DMS153 (cell line): ENCODE results near the gene NINJ1.

ENCODE experiments used
- DNase-seq: peaks from one replicate; lab custom pipeline; 2025; lab: John Stamatoyannopoulos, UW

NINJ1 gene

DNA sequence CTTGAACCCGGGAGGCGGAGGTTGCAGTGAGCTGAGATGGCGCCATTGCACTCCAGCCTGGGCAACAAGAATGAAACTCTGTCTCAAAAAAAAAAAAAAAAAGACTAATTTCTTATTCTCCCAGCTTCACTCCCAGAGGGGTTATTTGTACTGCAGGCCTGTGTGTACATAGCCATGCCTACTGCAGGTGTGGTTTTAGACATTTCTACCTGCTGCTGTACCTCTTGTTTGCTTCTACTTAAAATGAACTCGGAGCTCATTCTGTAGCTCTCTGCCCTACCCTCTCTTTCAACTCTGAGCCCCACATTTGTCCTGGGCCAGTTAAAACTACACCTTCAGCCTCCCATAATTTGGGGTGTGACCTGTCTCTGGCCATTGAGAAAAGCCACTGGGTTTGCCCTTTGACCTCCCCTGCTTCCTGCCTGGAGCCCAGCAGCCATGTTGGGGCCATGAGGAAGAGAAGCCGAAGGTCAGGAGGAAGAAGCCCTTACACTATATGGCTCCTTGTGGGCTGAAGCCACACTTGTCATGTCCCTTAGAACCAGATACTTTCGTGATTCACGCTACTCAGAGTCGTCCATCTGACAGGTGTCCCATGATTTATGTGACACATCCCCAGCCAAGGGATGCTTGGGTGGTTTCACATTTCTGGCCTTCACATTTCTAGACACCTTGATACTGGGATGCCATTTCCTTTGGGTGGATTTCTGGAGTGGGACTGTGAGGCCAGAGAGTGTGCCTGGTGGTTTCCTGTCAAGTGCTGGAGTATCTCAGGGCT lies 47.4 kb downstream of the NINJ1 start:
- no peak for DNase-seq

DNA sequence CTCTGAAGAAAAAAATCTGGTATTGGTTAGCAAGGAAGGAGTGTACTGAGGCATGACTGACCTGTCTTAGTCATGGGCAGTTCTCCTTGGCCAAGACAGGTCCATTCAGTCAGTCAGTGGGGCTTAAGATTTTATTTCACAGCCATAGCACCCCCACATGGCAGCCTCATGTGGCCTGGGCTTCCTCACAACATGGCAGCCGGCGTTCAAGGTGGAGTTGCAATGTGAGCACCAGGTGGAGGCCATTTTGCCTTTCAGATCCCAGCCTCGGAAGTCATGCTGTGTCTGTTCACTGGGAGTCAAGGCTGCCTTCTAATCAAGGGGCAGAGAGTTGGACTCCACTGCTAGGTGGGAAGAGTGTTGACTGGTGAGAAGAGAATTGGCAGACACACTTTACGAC lies 48.4 kb downstream of the NINJ1 start:
- DNase-seq = no peak

DNA sequence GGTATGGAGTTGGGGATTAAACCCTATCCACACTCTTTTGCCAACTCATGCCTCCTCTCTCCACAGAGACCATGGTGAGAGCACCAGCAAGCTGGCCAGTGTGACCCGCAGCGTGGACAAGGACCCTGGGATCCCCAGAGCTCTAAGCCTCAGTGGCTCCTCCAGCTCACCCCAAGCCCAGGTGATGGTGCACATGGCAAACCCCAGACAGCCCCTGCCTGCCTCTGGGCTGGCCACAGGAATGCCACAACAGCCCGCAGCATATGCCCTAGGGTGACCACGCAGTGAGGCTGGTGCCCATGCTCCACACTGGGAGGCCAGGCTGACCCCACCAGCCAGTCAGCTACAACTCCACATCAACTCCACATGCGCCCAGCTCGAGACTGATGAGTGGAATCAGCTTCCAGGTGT lies 49.6 kb downstream of the NINJ1 start:
- no peak for DNase-seq

DNA sequence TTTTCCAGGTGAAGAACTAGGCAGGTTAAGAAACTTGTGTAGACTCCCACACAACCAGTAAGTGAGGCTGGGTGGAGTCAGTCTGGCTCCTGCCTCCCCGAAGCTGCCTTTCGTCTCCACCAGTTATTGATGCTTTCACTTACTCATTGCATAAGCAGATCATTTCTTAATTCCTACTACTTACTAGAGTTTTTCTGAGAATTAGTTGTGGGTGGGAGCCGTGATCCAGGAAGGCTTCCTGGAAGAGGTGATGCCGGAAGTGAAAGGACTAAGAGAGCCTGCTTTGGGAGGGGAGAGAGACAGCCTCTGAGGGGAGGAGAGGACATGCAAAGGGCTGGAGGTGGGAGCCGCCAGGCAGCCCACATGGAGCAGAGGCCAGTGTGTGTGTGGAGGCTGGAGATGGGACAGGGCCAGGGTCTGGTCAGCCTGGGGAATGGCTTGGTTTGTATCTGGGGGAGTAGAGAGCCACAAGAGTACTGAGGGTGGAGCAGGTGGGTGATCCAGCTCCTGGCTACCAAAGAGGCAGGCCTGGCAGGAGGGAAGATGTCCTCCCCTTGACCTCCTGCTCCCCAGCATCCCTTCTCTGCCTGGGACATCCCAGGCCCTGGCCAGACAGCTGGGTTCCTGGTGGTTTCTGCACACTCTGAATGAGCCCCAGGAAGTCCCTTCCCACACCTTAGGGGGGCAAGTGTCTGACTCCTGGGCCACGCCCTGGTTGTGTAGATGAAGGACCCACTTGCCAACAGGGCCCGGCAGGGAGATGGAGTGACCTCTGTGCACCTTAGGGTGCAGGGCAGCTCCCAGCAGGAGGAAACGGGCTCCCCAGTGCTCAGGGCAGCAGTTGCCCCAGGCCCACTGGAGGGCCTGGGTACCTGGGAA lies 50.2 kb downstream of the NINJ1 start:
- DNase-seq = no peak

DNA sequence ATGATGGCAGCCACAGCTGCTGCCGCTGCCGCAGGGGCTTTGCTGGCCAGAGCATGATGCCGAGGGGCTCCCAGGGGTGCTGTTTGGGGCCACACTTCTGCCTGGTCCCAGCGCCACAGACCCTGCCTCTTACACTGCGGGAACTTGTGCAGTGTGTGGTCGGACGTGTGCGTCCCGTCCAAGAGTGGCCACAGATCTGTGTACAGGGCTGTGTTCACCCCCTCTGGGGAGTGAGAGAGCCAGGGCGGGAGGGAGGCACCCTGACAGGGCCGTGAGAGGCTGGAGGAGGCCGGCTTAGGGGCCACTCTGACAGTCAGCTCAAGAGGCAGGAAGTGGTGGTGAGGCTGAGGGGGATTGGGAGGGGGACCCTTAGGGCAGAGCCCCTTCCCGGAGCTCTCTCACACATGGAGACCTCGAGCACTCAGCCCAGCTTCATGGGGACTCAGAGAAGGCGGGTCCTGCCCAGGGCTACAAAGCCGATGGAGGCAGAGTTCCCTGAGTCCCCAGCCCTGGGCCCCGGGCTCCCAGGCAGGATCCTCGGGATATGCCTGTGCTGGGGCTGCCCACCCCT lies 51.1 kb downstream of the NINJ1 start:
- DNase-seq = no peak

DNA sequence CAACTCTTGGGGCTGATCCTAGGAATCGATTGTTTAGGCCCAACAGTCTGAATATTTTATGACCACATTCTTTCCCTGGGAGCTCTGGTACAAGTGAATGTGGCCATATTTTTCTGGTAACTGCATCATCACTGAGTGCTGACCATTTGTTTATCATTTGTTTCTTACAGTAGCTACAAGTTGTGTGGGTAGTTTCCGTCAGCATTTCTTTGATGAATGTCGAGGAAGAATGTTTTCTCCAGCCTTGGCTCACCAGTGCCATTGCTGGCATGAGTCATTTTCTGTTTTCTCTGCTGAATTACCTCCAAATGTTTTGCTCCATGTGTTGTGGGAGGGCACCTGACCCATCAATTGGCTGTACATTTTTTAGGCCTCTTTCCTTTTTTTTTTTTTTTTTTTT lies 52.1 kb downstream of the NINJ1 start:
- DNase-seq = no peak

DNA sequence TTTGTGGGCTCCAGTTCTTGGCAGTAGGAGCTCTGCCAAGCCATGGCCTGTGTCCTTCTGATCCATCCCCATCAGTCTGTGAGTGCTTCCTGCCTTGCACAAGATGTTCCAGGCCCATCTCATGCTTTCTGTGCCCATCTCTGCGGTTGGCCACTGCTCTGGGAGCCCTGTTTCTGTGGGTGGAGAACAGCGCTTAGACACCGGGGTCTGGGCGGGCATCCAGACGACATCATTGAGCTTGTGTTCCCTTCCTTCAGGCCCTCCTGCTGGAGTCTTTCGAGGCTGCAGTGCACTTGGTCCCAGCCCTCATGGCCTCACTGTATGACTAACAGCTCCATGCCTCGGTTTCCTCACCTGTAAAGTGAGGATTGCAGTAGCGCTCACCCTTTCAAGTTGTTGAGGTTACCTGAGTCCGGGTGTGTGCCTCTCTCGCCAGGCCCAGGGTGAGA lies 52.9 kb downstream of the NINJ1 start:
- no peak for DNase-seq

DNA sequence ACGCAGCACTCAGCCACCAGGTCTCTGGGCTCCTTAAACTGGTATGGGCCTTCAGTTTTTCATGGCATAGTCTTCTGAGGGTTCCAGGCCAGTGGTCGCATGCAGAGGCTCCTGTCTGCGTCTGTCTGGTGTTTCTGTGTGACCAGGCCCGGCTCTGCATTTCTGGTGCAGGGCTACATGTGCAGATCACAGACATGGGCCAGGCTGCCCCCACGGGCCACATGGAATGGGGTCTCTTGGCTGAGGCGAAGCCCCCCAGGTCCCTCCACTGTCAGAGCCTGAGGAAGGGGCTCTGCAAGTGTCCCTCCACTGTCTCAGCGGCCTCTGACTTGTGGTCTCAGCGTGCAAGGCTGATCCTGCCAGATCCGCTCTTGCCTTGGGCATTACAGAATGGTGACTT lies 53.6 kb downstream of the NINJ1 start:
- no peak for DNase-seq

DNA sequence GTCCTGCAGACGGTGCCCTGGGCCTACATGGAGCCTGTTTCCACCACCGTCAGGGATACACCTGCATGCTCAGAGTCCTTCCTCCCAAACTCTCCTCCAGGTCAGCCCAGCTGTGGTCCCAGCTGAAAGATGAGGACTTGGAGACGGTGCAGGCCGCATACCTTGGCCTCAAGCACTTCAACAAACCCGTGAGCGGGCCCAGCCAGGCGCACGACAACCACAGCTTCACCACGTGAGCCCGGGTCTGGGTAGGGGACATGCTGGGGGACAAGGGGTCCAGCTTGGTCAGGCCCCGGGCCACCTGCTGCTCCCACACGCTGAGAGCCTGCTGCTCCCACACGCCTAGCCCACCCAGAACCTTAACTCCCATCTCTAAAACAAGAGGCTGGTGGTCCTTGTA lies 54.7 kb downstream of the NINJ1 start:
- no peak for DNase-seq

DNA sequence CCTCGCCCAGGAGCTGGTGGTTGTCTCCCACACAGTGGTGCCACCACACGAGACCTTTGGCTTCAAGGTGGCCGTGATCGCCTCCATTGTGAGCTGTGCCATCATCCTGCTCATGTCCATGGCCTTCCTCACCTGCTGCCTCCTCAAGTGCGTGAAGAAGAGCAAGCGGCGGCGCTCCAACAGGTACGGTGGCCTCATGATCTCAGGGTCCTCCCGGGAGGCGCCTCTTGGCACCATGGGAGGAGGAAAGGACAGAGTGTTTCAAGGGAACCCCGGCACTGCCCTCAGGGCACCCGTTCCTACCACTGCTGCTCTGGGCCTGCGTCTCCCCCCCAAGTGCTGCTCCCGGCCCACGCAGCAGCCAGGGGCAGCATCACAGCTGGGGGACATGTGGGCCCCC lies 56.2 kb downstream of the NINJ1 start:
- no peak for DNase-seq

DNA sequence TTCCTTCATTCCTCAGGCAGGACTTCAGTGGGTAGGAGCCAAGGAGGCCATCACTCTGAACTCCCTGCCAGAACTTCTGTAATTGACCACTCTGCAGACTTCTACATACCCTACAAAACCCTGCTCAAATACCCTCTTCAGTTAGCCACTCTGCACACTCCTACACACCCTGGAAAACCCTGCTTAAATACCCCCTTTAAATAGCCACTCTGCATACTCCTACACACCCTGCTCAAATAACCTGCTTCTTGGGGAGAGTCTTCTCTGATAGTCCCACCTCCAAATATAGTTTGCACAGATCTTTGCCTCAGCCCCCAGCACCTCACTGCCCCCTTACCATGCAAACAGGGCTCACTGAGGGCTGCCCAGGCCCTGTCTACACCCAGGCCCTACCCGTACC lies 56.7 kb downstream of the NINJ1 start:
- DNase-seq = no peak

DNA sequence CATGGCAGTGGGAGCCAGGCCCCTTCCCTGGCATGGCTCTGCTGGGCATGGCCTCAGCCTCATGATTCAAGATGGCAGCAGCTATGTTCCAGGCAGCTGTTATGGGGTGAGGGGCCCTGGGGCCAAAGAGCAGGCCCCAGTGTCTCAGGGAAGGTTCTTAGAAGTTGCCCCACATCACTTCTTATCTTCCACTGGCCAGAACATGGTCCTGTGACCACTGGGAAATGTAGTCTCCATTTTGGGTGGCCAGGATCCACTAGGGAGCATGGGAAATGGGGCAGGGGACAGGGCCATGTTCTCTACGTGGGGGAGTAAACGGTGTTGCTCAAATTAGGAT lies 57.3 kb downstream of the NINJ1 start:
- DNase-seq = no peak

DNA sequence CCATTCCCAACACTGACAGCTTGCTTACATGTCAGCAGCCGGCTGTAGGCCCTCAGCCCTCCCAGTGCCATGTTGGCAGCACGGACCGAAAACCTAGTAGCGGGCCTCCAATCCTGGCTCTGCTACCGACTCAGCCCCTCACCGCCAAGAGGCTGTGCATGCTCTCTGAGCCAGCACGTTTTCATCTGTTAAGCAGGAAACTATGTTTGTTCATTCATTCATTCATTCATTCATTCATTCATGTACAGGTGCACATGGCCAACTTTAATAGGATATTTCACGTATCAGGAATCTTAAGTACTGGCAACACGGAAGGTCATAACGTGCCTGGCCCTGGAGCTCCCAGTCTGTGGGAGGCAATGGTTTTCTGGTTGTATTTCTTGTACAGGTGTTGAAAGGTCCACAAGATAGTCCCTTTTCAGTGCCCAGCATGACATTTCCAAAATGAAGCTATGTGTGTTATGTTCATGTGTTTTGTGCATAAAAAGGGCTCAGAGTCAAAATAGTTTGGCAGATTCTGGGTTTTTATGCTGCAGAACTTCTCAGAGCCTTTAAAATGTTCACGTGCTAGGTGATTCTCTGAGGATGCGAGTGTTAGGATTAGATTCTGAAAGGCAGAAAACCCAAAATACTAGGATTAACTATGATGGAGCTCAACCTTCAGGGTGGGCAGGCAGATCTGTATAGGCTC lies 57.8 kb downstream of the NINJ1 start:
- no peak for DNase-seq

DNA sequence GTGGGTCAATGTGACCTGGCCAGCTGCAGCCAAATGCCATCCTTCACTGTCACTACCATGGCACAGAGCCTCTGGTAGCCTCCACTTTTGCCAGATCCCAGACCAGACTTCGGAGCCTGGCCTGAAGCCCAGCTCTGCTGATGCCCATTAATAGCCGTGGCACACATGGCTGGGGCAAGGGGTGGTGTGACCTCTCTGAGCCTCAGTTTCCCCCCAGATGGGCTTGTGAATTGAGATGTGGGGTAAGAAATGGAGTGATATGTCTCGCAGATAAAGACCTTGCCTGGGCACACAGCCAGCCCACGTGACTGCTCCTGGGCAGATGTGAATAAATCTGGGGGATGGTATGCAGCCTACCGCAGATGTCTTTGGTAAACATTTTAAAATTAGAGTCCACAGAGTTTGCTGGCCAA lies 61.7 kb downstream of the NINJ1 start:
- peak; percentile 12 for DNase-seq
